Stimulated activated CD8-positive, alpha-beta memory T cell treated with anti-CD3 and anti-CD28 coated beads, Interleukin-4, amount 100 ng/mL, for 48 hours (primary cell): ENCODE data around the gene TBC1D5.
"Not testable (repeated sequence)": the region's sequence is repeated elsewhere in the genome, so short reads cannot be mapped to it uniquely, and the experiment has no call there.

Source experiments
- DNase-seq: peaks from one replicate; pipeline ENCODE4 v3.0.0-alpha.2; 2020

TBC1D5 gene

DNA sequence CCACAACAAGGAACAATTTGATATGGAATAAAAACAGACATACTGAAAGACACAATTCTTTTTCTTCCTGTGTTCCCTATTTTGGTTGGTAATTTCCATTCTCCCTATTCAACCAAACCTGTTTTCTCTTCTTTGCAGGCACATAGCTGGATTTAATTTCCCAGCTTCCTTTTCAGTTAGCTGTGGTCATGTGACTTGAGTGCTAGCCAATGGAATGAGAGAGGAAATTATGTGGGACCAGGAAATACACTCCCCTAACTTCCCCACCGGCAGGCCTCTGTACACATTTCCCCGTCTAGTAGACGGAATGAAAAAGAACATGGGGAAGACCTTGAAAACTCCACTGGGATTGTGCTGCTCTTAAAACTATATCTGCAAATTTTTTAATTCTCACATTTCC lies 351.6 kb downstream of the TBC1D5 start:
- DNase-seq, result no peak

DNA sequence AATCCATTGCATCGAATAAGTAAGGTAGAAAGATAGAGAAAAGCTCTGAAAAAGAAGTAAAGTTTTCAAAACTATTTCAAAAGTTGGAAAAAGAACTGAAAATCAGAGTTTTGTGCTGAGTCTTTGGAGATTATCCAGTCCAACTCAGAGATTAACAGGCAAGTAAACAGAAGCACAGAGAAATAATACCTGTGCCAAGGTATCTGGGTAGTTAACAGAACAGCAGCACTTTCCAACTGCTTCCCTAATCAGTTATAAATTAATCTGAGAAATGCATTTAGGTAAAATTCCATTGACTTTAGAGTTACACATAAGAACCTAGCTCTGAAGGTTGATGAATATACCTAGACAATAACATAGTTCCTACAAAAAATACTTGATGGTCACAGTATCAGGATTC lies 355.3 kb downstream of the TBC1D5 start:
- no peak for DNase-seq

DNA sequence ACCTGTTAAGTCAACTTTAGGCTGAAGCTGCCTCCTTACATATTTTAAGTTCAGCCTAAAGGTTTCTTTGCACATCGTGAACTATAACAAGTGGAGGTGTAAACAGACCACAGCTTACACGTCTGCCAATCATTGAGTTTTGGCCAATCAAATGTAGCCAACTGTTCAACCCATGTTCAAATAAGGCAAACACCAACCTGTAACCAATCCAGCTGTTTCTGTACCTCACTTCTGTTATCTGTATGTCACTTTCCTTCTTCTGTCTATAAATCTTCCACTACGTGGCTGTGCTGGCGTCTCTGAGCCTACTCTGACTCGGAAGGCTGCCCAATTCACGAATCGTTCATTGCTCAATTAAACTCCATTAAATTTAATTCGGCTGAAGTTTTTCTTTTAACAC lies 356.0 kb downstream of the TBC1D5 start:
- no peak for DNase-seq

DNA sequence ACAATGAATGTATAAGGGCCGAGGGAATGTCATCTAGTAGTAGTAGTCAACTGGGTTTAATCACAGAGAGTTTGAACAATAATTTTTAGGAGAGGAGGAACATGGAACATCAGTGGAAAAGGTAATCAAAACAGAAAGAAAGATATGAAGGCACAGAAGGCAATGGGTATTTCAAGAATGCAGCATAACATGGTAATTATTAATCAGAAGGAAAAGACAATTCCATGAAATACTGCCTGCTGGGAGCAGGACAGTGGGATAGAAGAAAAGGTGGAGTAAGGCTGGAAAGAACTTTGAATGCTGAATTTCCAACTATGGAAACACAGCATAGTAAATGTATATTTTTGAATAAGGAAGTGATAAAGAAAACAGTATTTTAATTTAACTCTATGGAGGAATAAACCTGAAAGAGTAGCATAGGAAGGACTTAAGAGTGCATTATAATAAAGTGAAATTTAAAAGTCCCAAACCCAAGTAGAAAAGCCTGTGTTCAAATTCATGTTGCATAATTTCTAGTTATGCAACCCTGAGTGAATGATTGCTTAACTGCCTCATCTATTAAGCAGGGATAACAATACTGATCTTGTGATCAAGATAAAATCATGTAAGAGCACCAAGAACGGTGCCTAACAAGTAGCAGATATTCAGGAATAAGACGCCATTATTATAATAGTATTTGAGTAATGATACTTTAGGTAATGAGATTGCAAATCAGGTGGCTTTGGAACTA lies 357.7 kb downstream of the TBC1D5 start:
- DNase-seq, result no peak

DNA sequence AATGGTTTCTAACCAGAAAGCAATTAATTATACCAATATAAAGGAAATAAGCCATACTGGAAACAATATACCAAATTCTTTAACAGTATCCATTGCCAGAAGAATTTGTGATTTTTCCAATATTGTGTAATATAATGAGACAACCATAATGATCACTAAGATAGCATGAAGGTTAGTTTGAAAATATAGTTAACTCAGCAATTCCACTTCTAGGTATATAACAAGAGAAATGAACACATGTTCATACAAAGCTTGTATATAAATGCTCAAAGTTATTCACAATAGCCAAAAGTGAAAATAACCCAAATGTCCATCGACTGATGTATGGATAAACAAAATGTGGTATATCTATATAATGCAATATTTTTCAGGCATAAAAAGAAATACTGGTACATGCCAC lies 369.1 kb downstream of the TBC1D5 start:
- DNase-seq, result no peak

DNA sequence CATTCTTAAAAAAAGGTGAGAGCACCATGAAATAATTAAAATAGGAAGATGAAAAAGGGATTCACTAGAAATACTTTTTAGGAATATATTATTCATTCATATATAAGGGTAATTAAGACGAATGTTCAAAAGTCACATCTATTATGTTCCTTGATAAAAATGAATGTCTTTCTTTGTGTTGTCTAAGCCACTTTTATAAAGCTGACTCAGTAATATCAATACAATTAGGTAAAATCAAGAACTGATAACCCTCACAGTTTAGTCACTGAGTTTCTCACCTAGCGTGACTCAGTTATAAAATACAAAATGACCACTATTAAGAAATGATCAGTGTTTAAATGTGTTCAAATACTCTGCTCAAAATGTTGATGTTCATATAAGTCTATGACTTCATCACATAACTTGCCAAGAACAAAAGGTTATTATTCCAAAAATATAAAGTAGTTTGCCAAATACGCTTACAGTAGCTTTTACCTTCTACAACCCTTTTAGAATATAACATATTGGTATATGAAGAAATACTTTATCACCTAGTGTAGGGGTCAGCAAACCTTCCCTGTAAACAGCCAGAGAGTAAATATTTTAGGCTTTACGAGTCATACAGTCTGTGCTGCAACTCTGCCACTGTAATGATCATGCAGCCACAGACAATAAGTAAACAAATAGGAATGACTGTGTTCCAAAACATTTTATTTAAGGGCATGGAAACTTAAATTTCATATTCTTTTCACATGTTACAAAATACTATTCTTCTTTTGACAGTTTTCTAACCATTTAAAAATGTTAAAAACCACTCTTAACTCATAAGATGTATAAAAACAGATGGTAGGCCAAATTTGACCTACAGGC lies 369.8 kb downstream of the TBC1D5 start:
- DNase-seq, result no peak

DNA sequence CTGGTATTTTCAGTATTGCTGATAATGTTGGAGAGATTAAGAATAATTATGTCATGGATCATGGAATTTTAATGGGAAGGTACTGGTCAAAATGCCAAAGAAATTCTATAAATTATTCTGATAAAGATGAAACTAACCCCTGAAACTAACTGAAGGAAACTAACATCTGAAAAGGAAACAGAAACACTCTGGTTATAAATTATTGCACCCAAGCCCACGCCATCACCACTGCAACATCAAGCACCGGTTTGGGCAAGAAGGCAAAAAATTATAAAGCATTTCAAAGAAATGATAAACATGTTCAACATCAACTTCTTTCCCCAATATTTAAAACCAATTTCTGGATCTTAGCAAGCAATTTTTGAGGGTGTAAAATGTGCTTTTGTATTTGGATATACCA lies 372.5 kb downstream of the TBC1D5 start:
- DNase-seq, result no peak

DNA sequence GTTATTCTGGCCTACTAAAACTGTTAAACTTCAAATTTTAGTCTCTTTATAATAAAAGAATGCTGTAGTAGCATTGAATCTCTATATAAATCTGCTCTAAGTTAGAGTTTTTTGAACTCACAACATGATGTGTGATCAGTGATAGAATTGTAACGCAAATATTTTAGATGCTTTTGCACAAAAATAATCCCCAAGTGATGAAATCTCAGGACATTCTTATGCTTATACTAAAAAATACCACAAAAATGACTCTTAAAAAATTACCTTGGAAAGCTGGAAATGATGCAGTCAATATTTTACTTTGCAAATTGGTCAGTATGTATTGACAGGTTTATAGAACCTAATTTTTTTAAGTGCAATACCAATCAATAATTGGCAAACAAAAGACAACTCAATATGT lies 375.3 kb downstream of the TBC1D5 start:
- DNase-seq, result no peak

DNA sequence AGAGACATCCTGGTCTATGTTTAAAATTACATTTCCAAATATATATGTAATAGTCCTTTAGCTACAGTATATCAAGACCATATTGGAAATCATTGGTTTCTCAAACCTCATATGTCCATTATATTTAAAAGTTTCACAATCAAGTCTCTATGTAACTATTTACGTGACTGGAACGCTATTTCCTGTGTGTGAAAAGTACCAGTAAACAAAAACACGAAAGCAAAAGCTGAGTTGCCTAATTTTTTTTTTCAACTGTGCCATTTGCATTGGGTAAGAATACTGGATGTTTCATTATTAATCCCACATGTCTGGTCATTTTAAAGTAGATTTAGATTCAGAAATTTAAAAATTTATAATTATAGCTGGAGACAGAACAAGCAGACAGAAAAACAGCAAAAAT lies 381.4 kb downstream of the TBC1D5 start:
- DNase-seq, result no peak

DNA sequence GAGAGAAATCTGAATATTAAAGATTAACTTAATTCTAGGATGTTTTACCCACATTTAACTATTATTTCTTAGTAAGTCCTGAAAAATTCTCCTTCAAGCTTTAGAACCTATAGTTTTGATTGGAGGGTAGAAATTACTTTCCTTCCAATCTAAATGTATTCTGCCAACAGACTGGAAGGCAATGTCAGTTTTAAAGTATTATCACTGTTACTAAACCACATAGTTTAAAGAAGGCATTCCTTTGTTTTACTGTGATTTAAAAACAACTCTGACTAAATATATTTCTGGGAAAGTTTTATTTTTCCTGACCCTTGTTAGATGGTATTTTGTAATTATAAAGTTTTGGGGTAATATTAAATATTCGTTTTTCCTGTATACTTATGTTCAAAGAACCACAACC lies 382.5 kb downstream of the TBC1D5 start:
- DNase-seq, result no peak

DNA sequence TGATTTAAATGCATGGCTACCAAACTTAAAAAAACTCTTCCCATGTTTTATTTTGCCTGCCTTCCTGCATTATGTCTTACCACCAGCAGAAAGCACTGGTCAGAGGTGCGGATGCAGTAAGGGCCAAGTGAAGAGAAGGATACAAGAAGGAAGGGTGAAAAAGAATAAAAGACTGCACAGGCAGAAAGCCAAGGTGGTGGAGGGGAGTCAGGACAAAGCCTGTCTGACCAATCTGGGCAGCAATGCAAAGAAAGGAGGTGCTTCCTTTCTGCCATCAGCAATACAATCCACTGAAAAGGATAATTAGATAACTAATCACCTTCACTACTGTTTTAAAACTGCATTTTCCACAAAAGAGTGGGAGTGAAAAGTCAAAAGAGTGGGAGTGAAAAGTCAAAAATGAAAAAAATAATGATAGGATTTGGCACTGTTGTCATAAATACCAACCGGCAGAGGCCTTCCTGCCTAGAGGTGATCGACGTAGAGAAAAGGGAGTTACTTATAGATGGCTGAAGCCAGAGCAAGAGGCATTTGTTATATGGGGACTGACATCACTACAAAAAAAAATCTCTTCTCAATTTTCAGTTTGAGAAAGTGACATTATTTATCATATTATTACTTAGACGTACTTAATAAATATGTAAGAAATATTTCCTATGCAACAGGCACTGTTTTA lies 385.3 kb downstream of the TBC1D5 start:
- no peak for DNase-seq

DNA sequence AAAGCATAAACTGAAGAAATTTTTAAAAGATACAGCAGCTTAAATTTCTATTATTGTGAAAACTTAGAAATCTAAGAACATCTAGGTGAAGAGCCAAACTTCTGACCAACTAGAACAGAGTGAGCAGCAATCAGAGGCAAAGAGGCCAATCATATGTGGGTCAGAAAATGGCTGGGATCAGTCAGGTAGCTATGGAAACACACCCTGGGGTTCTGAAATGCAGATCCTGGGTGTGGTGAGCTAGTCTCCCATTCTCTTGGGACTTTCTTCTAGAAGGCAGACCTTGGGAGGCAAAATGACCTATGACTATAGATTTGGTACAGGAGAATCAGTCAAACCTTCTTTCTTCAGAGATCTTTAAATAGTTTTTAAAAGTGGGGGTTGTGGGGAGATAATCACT lies 385.8 kb downstream of the TBC1D5 start:
- DNase-seq, result no peak

DNA sequence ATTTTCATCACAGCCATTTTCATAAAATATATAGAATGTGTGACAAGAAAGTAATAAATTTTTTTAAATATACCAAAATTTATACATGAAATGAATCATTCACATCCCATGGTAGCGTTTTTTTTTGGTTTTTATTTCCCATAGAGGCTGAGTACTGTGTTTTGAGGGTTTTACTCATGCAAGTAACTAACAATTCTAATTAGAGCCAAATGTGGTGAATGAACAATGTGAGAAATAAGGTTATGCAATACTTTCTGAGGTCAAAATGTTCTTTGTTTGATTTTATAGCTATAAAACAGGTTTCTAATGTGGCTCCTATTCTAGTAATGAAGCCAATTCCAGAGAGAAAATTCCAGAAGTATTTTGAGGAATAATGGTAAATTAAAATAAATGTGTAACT lies 386.8 kb downstream of the TBC1D5 start:
- no peak for DNase-seq

DNA sequence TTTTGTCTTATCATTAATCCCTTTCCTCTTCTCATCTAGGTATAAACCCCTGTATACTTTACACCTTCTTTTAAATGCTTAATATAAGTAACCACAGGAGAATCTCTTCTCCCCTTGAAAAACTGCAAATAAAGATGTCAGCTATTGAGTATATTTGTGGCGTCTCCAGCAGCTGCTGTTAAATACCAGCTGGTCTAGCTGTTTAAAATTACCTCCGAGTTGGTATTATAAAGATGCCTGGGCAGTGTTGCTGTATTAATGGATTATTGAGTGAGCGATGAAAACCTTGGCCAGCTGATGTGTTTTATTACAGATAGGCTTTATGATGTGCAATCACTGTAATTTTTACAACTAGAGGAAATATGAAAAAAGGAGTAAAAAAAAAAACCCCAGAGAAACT lies 388.1 kb downstream of the TBC1D5 start:
- DNase-seq, result no peak

DNA sequence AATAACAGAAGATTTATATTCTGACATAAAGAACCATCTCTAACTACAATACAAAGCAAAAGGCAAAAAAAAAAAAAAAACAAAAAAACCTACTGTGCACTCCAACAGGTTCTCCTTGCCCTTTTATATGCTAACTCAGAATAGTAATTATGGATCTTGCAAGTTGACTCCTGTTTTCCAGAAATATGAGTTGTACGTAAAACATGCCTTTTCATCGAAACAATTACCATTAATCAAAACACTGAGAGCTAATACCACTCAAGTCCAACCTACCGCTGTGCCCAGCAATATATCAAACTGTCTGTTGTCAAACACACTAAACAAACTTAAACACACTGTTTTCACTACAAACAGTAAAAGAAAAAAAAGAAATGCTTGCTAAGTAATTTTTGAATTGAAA lies 389.8 kb downstream of the TBC1D5 start:
- no peak for DNase-seq

DNA sequence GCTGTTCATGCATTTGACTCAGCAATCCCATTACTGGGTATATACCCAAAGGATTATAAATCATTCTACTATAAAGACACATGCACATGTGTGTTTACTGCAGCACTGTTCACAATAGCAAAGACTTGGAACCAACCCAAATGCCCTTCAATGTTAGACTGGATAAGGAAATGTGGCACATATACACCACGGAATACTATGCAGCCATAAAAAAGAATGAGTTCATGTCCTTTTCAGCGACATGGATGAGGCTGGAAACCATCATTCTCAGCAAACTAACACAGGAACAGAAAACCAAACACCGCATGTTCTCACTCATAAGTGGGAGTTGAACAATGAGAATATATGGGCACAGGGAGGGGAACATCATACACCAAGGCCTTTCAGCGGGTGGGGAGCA lies 391.2 kb downstream of the TBC1D5 start:
- not testable (repeated sequence) for DNase-seq

DNA sequence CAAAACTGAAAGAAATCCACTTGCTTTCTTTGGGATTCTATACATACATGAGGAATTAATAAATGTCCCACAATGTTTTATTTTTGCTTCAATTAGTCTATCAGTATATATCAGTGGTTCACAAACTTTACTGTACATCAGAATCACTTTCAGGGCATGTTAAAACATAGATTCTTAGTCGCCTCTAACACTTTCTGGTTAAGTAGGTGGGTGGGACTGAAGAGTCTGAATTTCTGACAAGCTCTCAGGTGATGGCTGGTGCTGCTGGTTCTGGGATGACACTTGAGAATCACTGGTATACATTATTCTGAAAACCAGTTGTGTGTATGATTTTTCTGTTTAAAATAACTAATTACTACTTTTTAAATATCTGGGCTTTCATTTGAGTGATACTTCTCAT lies 393.3 kb downstream of the TBC1D5 start:
- DNase-seq, result no peak

DNA sequence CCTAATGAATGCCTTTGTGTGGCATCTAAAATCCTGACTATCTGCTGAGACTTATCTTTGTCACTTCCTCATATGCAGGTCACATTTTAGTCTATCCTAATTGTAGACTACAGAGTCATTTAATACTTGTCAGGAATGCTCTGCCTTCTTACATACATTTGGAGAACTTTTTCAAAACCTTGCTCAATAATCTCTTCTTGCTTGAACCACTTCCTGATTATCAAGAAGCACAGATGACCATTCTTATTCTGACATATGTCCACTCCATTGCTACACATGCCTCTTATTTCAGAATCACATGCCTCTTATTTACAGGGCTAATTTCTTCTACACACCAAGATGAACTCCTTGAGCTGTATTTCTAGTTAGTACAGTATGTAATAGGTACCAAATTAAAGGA lies 400.3 kb downstream of the TBC1D5 start:
- DNase-seq, result no peak

DNA sequence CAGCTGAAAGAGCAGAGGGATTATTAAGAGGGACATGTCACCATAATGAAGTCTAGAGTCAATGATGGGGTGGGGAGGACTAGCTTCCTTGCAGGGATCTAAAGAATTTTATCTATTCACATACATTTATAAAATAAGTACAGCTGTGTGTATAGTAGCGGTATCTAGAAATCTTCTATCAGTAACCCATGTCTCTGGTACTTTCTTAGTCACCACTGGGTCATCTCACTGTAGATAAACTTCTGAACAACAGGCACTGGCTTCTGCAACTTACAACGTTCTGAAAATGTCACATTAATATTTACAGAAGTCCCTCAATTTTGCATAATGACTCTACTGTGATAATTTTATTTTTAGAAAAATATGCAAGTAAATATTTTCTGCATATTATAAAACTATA lies 401.7 kb downstream of the TBC1D5 start:
- no peak for DNase-seq

DNA sequence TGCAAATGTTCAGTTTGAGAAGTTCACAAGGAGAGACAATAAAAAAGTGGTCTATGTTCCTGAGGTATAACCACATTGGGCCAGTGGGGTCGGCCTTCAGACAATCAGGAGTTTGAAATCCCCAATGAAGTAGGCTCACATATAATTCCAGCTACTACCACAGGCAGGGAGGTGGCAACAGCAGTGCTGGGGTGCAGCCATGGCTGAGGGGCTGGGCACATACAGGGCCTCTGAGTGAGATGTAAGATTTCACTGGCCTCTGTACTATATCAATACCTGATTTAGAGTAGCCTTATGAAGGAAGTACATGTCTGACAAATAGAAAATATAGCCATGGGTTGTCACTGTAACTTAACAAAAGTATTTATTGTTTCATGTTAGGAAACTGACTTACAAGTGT lies 402.2 kb downstream of the TBC1D5 start:
- DNase-seq, result no peak

DNA sequence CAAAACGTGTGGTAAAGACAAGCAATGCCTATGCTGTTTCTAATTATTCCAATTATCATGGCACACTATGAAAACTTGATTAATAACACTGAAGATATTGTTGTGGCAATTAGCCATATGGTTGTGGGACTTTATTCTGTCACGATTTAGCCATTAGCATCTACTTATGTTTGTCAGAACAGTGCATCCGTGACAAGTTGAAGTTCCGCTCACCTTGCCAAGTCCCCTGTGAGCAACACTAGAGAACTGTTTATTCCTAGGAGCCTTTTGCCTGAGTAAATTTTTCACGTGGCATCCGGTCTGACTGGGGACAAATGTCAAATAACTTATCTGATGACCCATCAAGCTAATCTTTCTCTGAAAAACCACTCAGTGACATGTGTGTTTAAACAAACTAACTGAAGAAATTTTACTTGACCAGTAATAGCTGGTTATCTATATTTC lies 403.3 kb downstream of the TBC1D5 start:
- DNase-seq, result no peak

DNA sequence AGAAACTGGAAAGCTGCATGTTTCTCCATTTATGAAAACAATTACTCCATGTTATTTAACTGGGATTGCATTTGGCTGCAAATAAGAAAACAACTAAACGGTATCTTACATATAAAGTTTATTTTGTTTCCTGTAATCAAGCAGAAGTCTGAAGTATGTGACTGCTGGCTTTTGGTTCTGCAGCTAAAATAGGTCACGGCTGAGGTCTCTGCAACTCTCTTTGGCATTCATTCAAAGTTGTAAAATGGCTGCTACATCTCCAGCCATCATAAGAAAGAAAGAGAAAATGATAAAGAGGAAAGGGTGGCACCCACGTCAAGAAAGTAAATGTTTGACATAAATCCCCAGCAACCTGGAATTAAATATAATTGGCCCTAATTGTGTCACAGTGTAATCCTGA lies 406.1 kb downstream of the TBC1D5 start:
- DNase-seq, result no peak

DNA sequence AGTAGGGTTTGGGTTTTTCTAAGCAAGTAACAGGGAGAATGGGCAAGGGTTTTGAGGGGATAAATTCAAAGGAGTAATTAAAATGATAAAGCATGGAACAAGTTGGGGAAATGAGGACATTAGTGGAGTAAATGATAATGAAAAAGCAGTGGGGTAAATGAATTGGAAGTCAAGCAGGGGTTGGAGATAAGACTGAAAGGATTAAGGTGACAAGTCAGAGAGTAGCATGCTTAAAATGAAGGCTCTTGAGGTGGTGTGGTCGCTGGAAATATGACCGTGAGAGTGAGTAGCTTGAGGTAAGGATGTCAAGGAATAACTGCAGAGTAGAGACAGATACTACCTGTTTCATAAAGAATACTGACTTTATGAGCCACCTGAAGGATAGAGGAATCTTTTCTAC lies 408.5 kb downstream of the TBC1D5 start:
- DNase-seq, result no peak

DNA sequence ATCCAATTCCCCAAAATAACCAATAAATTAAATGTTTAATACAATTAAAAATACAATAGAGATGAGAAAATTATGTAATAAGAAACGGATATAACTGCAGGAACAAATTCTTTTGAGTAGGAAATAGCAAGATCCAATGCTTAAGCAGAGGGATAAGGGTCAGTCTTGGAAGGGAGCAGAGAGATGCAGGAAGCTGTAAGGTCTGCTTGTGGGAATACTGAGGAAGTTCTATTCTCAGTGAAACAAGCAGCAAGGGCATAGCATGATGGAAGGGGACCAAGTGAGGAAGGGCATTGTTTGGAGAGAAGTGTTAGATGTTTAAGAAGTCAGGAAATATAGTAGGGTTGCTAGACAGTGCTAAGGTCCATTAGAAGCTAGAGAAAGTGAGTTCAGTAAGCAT lies 409.0 kb downstream of the TBC1D5 start:
- no peak for DNase-seq
